Esophagus squamous epithelium (tissue), 5 donors: ENCODE results near the gene CCDC32. TPM values are rescaled to one million over a fixed set of nuclear protein-coding genes. Genes with fewer than 3 reads are reported as not detected.
A peak's percentile ranks its signal among the peaks of the same experiment; 100 is the strongest.

Source experiments
- DNase-seq: peaks from one replicate; lab custom pipeline; 2025; lab: John Stamatoyannopoulos, UW
- H3K27ac ChIP-seq, 4 donors: fragments of 200-600 bp; sonication (generic); one replicate each; pipeline ENCODE4 v1.5.1; 2016 to 2019; ENCODE audit warnings: mild to moderate bottlenecking in 1 of 4
- H3K27me3 ChIP-seq, 4 donors: fragments of 200-600 bp; sonication (generic); 1 replicate in 3 of 4; 2 replicates in 1 of 4; pipeline versions ENCODE4 v1.5.1 to v1.6.0; 2017 to 2021; ENCODE audit warnings: antibody characterized with exemption in 1 of 4
- H3K36me3 ChIP-seq, 3 donors: fragments of 200-600 bp; sonication (generic); one replicate each; pipeline ENCODE4 v1.5.1; 2016 to 2019
- H3K4me1 ChIP-seq, 3 donors: fragments of 200-600 bp; sonication (generic); one replicate each; pipeline ENCODE4 v1.5.1; 2017 to 2019
- H3K4me3 ChIP-seq, 4 donors: fragments of 200-600 bp; sonication (generic); 1 replicate in 3 of 4; 2 replicates in 1 of 4; pipeline ENCODE4 v1.5.1; 2016 to 2019; ENCODE audit warnings: mild to moderate bottlenecking in 2 of 4, moderate library complexity in 1 of 4
- H3K9me3 ChIP-seq, 3 donors: fragments of 200-600 bp; sonication (generic); one replicate each; pipeline ENCODE4 v1.5.1; 2016 to 2019
- CTCF ChIP-seq, 6 experiments: fragments of 450-650 bp in 4 of 6; fragments of 200-600 bp in 2 of 6; sonication (generic) in 2 of 6; IDR thresholded peaks; one replicate each; pipeline ENCODE4 v1.5.1; 2016 to 2019; ENCODE audit warnings: antibody characterized with exemption in 6 of 6, mild to moderate bottlenecking in 4 of 6, moderate library complexity in 4 of 6
- POLR2A ChIP-seq, 4 donors: fragments of 450-650 bp; IDR thresholded peaks; one replicate each; pipeline ENCODE4 v1.6.1; 2017; ENCODE audit warnings: antibody characterized with exemption in 4 of 4, mild to moderate bottlenecking in 4 of 4, moderate library complexity in 3 of 4
- WGBS, 2 donors: methylation state at CpG; one replicate each; pipeline ENCODE4 v1.1.5; 2018; 5-methylcytosine and 5-hydroxymethylcytosine counted together
- intact Hi-C: fragments of 100-400 bp; cut with DNase I; formaldehyde crosslinking; loops from one replicate; pipeline ENCODE4 v1.15.0; 2022
- total RNA-seq, 4 donors: library from RNA; depleted of rRNA; stranded (reverse); fragments of >200 nt; gene quantifications; one replicate each; pipeline ENCODE4 v1.1.0, GENCODE V29; 2016
- donor health status: DM: yes; HTN: yes; CAD: no.

The CCDC32 gene
- total RNA-seq, 4 donors from 2014 or later = 7.3 to 27.9 (median 15.8) TPM

- WGBS, 2 donors = 2 to 3% methylated on average over 37 to 39 of the region's 41 CpGs
- Histone ChIP-seq H3K9me3 (no peaks in the 10 kb centered on the region), H3K27me3 (peaks cover 0 to 8% (median 0%) of the 10 kb centered on the region in 4 donors), H3K27ac (peak within 1 kb of the TSS; percentile 89 to 96 (median 94)), H3K4me1 (peaks cover 0 to 28% (median 3%) of the 10 kb centered on the region in 3 donors), H3K36me3 (no peaks in the 10 kb centered on the region), H3K4me3 (peak within 1 kb of the TSS; percentile 62 to 78 (median 74))
- intact Hi-C loops = no loop called here
- peak; percentile 36 for DNase-seq
- peak in 2 of 4 donors; percentile 27 to 43 for TF ChIP-seq POLR2A (IDR thresholded peaks at IDR 0.05)
- TF ChIP-seq CTCF (IDR thresholded peaks at IDR 0.05) = peak in 1 of 6 experiments; percentile 24
Measured at GRCh38 chr15:40593588-40594428, 29.0 kb upstream of the CCDC32 start, which contains the start of gene KNL1. Gene KNL1 (plus strand): TSS chr15:40594249. CDS start chr15:40602932, 8,683 bp downstream.

- Histone ChIP-seq H3K4me3 (no peak overlapping the region), H3K9me3 (no peaks in the 10 kb centered on the region), H3K27me3 (peaks cover 0 to 8% (median 0%) of the 10 kb centered on the region in 4 donors), H3K4me1 (peaks cover 0 to 28% (median 3%) of the 10 kb centered on the region in 3 donors), H3K27ac (peak overlapping the region in 1 of 4 donors; percentile 94), H3K36me3 (no peaks in the 10 kb centered on the region)
- intact Hi-C loops = no loop called here
- 57 to 77% methylated on average over 2 of the region's 2 CpGs for WGBS, 2 donors
- TF ChIP-seq CTCF (IDR thresholded peaks at IDR 0.05) = no peak
- TF ChIP-seq POLR2A (IDR thresholded peaks at IDR 0.05) = no peak
- no peak for DNase-seq
Measured at GRCh38 chr15:40593165-40593564, 28.3 kb upstream of the CCDC32 start.

DNA sequence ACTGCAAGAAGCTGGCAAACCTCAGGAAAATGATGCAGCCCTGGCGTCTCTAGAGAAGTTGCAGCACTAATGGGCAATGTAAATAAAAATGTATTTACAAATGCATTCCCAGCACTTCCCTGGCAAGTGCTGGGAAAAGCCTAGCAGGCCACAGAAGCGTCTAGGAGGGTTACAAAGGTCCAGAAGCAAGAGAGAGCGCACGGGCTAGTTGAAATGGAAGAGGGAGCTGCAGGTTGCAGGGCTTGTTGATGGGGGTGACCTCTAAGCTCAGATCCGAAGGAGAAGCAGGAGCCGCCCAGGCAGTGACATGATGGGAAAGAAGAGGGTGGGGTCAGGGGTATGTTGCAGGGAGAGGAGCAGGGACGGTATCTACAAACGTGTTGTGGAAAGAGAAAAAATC lies 26.5 kb upstream of the CCDC32 start:
- Histone ChIP-seq H3K4me1 (peaks cover 0 to 28% (median 3%) of the 10 kb centered on the region in 3 donors), H3K27ac (no peak overlapping the region), H3K4me3 (no peak overlapping the region), H3K36me3 (no peaks in the 10 kb centered on the region), H3K9me3 (no peaks in the 10 kb centered on the region), H3K27me3 (peaks cover 0 to 7% (median 0%) of the 10 kb centered on the region in 4 donors)
- DNase-seq = no peak
- 67 to 77% methylated on average over 8 of the region's 8 CpGs for whole genome bisulfite sequencing, 2 donors
- intact Hi-C loops = no loop called here
- TF ChIP-seq CTCF (IDR thresholded peaks at IDR 0.05) = no peak
- TF ChIP-seq POLR2A (IDR thresholded peaks at IDR 0.05) = no peak

DNA sequence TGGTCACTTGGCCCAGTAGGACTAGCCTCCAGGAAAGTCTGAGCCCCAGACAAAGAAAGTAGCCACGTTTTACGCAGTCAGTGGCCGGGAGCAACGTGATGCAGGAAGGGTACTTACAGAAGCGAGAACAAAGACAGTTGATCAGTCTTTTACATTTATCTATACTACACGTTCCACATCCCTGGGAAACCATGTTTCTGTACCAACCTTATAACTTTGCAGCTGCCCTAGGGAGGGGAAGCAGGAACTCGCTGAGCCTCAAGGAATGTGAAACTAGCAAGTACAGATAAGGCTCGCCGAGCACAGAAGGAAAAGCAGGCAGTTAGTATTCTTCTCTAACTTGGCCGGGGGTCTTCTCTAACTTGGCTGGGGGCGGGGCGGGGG lies 25.8 kb upstream of the CCDC32 start:
- Histone ChIP-seq H3K27me3 (peaks cover 0 to under 1% (median 0%) of the 10 kb centered on the region in 4 donors), H3K36me3 (no peaks in the 10 kb centered on the region), H3K4me3 (no peak overlapping the region), H3K27ac (no peak overlapping the region), H3K4me1 (peaks cover 0 to 26% (median 3%) of the 10 kb centered on the region in 3 donors), H3K9me3 (no peaks in the 10 kb centered on the region)
- intact Hi-C loops = no loop called here
- TF ChIP-seq POLR2A (IDR thresholded peaks at IDR 0.05) = no peak
- TF ChIP-seq CTCF (IDR thresholded peaks at IDR 0.05) = no peak
- WGBS, 2 donors = 68 to 77% methylated on average over 12 of the region's 12 CpGs
- DNase-seq = no peak

DNA sequence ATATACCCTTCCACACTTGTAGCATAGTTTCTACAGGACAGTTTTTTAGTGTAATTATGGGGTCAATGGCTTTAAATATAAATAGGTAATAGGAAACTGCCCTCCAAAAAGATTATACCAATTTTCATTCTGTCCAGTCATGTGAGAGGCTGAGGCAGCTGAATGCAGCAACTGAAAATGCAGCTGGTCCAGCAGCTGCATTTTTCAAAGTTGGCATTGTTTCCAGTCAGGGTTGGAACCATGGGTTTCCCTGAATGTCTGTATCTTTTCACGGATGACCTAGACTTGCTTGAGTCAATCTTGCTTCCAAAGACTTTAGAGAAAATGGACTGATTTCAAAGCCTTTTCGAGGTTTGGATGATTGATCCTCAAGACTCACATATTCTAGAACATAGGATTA lies 19.3 kb upstream of the CCDC32 start:
- WGBS, 2 donors = 42 to 43% methylated on average over 2 of the region's 2 CpGs
- no peak overlapping the region for H3K4me3 ChIP-seq
- H3K36me3 ChIP-seq = no peaks in the 10 kb centered on the region
- intact Hi-C loops = no loop called here
- H3K27ac ChIP-seq = no peak overlapping the region
- H3K27me3 ChIP-seq = no peaks in the 10 kb centered on the region
- H3K4me1 ChIP-seq = no peaks in the 10 kb centered on the region
- DNase-seq = no peak
- TF ChIP-seq POLR2A (IDR thresholded peaks at IDR 0.05) (no peak), CTCF (IDR thresholded peaks at IDR 0.05) (no peak)
- H3K9me3 ChIP-seq = no peaks in the 10 kb centered on the region
